KMS-11 (cell line): ENCODE measurements around the gene SUPT3H.

ENCODE experiments used
- H2AFZ ChIP-seq: fragments of 200-600 bp; sonication (generic); 2 replicates; pipeline ENCODE4 v1.6.1; 2016; ENCODE audit warnings: antibody characterized with exemption, mixed run types, low read depth
- H3K27ac ChIP-seq: fragments of 200-600 bp; sonication (generic); 2 replicates; pipeline ENCODE4 v1.6.1; 2016; ENCODE audit warnings: mild to moderate bottlenecking, mixed run types
- H3K27me3 ChIP-seq: fragments of 200-600 bp; sonication (generic); 2 replicates; pipeline ENCODE4 v1.6.1; 2017; ENCODE audit warnings: mild to moderate bottlenecking, low read depth, mixed run types, moderate library complexity; ENCODE audit not compliant: insufficient read depth
- H3K36me3 ChIP-seq: fragments of 200-600 bp; sonication (generic); 2 replicates; pipeline ENCODE4 v1.6.1; 2017; ENCODE audit warnings: mild to moderate bottlenecking, mixed run types; ENCODE audit not compliant: insufficient read depth
- H3K4me1 ChIP-seq: fragments of 200-600 bp; sonication (generic); 2 replicates; pipeline ENCODE4 v1.6.1; 2016; ENCODE audit warnings: mild to moderate bottlenecking, low read depth, mixed run types; ENCODE audit not compliant: poor library complexity, severe bottlenecking
- H3K4me2 ChIP-seq: fragments of 200-600 bp; sonication (generic); 2 replicates; pipeline ENCODE4 v1.7.0; 2016; ENCODE audit warnings: mild to moderate bottlenecking, mixed run types
- H3K4me3 ChIP-seq: fragments of 200-600 bp; sonication (generic); IDR thresholded peaks from 2 replicates; pipeline ENCODE4 v1.6.1; 2017; ENCODE audit warnings: low read depth, low read length, mixed read lengths; ENCODE audit not compliant: insufficient read depth
- H3K79me2 ChIP-seq: fragments of 200-600 bp; sonication (generic); 2 replicates; pipeline ENCODE4 v1.6.1; 2016; ENCODE audit warnings: low read depth, mixed run types; ENCODE audit not compliant: insufficient read depth
- H3K9ac ChIP-seq: fragments of 200-600 bp; sonication (generic); 2 replicates; pipeline ENCODE4 v1.6.1; 2016; ENCODE audit warnings: mild to moderate bottlenecking, mixed run types
- H4K20me1 ChIP-seq: fragments of 200-600 bp; sonication (generic); 2 replicates; pipeline ENCODE4 v1.6.1; 2016; ENCODE audit warnings: mild to moderate bottlenecking, mixed run types; ENCODE audit not compliant: insufficient read depth
- TF ChIP-seq, protein P1 (sequence below): fragments of 200-600 bp; sonication (generic); conservative IDR thresholded peaks from 2 replicates; pipeline ENCODE4 v1.6.1; 2017; ENCODE audit warnings: low read depth, mild to moderate bottlenecking, antibody characterized with exemption, low read length, moderate library complexity, mixed read lengths

The SUPT3H gene

DNA sequence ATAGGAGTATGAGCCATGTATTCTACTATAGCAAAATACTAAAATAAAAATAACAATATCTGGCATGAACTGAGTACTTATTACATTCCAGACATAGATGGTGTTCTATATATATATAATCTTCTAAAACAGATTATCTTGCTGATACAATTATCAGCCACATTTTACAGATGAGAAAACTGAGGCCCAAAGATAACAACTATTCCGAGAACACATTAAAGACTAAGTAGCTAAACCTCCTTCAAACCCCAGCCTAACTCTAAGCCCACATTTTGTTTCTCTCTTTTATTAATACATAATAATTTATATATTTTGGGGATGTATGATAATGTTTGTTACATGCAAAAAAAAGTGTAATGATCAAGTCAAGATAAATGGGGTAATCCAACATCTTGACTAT lies 148.3 kb downstream of the SUPT3H start:
- H3K4me3 ChIP-seq: no peak overlapping the region
- no peak overlapping the region for H3K27ac ChIP-seq
- H3K4me2 ChIP-seq: no peak overlapping the region
- H3K79me2 ChIP-seq: no peaks in the 10 kb centered on the region
- H3K4me1 ChIP-seq: no peaks in the 10 kb centered on the region
- no peaks in the 10 kb centered on the region for H3K27me3 ChIP-seq
- TF ChIP-seq, protein P1, sequence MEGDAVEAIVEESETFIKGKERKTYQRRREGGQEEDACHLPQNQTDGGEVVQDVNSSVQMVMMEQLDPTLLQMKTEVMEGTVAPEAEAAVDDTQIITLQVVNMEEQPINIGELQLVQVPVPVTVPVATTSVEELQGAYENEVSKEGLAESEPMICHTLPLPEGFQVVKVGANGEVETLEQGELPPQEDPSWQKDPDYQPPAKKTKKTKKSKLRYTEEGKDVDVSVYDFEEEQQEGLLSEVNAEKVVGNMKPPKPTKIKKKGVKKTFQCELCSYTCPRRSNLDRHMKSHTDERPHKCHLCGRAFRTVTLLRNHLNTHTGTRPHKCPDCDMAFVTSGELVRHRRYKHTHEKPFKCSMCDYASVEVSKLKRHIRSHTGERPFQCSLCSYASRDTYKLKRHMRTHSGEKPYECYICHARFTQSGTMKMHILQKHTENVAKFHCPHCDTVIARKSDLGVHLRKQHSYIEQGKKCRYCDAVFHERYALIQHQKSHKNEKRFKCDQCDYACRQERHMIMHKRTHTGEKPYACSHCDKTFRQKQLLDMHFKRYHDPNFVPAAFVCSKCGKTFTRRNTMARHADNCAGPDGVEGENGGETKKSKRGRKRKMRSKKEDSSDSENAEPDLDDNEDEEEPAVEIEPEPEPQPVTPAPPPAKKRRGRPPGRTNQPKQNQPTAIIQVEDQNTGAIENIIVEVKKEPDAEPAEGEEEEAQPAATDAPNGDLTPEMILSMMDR: no peak
- H3K9ac ChIP-seq: no peak overlapping the region
- H2AFZ ChIP-seq: no peak overlapping the region
- no peaks in the 10 kb centered on the region for H4K20me1 ChIP-seq
- H3K36me3 ChIP-seq: no peaks in the 10 kb centered on the region

DNA sequence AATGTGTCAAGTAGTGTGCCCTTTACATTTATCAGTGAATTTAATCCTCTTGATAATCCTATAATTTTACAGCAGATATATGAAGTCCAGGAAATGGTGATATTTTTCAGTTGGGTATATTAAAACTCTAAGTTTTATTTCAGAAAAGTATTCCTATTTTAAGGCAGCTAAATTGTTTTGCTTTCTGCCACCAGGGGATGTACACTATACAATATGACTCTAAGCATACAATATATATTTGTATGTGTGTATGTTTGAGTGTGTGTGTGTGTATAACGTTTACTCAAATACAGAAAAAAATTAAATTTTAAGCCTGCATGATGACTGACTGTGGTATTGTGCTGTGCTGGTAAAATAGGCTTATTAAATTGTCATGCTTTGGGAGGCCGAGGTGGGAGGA lies 151.7 kb downstream of the SUPT3H start:
- H2AFZ ChIP-seq: no peak overlapping the region
- H3K4me3 ChIP-seq: no peak overlapping the region
- H4K20me1 ChIP-seq: no peaks in the 10 kb centered on the region
- H3K9ac ChIP-seq: no peak overlapping the region
- no peaks in the 10 kb centered on the region for H3K79me2 ChIP-seq
- no peak overlapping the region for H3K4me2 ChIP-seq
- no peaks in the 10 kb centered on the region for H3K36me3 ChIP-seq
- H3K27ac ChIP-seq: no peak overlapping the region
- H3K4me1 ChIP-seq: no peaks in the 10 kb centered on the region
- TF ChIP-seq, protein P1: no peak
- H3K27me3 ChIP-seq: no peaks in the 10 kb centered on the region

DNA sequence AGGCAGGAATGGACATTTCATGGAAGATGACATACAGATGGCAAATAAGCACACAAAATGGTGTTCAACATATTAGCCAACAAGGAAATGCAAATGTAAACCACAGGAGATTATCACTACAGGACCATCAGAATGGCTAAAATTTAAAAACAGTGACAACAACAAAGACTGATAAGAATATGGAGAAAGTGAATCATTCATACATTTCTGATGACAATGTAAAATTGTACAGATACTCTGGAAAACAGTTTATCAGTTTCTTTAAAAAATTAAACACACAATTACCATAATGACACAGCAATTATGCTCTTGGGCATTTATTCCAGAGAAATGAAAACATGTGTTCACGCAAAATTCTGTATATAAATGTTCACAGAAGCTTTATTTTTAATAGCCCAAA lies 155.4 kb downstream of the SUPT3H start:
- Histone ChIP-seq H2AFZ (no peak overlapping the region), H3K4me1 (no peaks in the 10 kb centered on the region), H3K4me3 (no peak overlapping the region), H3K27ac (no peak overlapping the region), H4K20me1 (no peaks in the 10 kb centered on the region), H3K36me3 (no peaks in the 10 kb centered on the region), H3K27me3 (no peaks in the 10 kb centered on the region), H3K4me2 (no peak overlapping the region), H3K9ac (no peak overlapping the region), H3K79me2 (no peaks in the 10 kb centered on the region)
- TF ChIP-seq, protein P1: no peak

DNA sequence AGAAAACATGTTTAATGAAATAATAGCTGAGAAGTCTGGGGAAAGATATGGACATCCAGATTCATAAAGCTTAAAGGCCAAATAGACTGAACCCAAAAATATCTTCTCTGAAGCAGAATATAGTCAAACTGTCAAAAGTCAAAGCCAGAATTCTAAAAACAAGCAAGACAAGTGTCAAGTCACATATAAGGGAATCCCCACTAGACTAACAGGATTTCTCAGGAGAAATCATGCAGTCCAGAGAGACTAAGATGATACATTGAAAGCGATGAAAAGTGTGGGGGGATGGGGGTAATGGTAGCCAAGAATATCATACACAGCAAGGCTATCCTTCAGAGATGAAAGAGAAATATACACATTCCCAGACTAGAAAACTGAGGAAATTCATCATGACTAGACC lies 162.0 kb downstream of the SUPT3H start:
- Histone ChIP-seq H3K27me3 (no peaks in the 10 kb centered on the region), H4K20me1 (no peaks in the 10 kb centered on the region), H3K79me2 (no peaks in the 10 kb centered on the region), H3K27ac (no peak overlapping the region), H3K9ac (no peak overlapping the region), H3K4me2 (no peak overlapping the region), H3K36me3 (no peaks in the 10 kb centered on the region; the same call in 1 of the 2 replicates), H2AFZ (no peak overlapping the region), H3K4me3 (no peak overlapping the region), H3K4me1 (peaks cover 3% of the 10 kb centered on the region)
- TF ChIP-seq, protein P1: no peak
